Measurements from ENCODE around the gene GCSAML. TPM values are rescaled to one million over a fixed set of nuclear protein-coding genes. Genes with fewer than 3 reads are reported as not detected.

GCSAML gene
- total and polyA plus RNA-seq, 2 of the 13 experiments (the other 11 are each of a cell fraction or from before 2014, with no cell fraction given), result not detected

DNA sequence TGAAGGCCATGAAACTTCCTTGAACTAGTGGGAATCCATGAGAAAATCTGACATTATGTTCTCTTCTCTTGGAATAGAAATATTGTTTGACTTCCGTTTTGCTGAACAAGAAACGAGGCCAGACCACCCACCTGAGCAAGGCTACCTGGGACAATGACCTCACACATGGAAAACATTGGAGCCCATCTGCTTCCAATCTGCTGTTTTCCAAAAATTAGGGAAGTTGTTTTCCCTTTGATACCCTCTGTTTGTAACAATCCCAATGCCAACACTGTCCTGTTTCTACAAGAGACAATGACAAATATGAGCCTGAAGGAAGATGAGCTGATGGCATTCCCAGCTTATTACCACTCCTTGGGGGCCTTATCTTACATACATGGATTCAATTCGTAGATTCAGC lies 42.1 kb upstream of the GCSAML start (continued):
- TF ChIP-seq, protein P1, sequence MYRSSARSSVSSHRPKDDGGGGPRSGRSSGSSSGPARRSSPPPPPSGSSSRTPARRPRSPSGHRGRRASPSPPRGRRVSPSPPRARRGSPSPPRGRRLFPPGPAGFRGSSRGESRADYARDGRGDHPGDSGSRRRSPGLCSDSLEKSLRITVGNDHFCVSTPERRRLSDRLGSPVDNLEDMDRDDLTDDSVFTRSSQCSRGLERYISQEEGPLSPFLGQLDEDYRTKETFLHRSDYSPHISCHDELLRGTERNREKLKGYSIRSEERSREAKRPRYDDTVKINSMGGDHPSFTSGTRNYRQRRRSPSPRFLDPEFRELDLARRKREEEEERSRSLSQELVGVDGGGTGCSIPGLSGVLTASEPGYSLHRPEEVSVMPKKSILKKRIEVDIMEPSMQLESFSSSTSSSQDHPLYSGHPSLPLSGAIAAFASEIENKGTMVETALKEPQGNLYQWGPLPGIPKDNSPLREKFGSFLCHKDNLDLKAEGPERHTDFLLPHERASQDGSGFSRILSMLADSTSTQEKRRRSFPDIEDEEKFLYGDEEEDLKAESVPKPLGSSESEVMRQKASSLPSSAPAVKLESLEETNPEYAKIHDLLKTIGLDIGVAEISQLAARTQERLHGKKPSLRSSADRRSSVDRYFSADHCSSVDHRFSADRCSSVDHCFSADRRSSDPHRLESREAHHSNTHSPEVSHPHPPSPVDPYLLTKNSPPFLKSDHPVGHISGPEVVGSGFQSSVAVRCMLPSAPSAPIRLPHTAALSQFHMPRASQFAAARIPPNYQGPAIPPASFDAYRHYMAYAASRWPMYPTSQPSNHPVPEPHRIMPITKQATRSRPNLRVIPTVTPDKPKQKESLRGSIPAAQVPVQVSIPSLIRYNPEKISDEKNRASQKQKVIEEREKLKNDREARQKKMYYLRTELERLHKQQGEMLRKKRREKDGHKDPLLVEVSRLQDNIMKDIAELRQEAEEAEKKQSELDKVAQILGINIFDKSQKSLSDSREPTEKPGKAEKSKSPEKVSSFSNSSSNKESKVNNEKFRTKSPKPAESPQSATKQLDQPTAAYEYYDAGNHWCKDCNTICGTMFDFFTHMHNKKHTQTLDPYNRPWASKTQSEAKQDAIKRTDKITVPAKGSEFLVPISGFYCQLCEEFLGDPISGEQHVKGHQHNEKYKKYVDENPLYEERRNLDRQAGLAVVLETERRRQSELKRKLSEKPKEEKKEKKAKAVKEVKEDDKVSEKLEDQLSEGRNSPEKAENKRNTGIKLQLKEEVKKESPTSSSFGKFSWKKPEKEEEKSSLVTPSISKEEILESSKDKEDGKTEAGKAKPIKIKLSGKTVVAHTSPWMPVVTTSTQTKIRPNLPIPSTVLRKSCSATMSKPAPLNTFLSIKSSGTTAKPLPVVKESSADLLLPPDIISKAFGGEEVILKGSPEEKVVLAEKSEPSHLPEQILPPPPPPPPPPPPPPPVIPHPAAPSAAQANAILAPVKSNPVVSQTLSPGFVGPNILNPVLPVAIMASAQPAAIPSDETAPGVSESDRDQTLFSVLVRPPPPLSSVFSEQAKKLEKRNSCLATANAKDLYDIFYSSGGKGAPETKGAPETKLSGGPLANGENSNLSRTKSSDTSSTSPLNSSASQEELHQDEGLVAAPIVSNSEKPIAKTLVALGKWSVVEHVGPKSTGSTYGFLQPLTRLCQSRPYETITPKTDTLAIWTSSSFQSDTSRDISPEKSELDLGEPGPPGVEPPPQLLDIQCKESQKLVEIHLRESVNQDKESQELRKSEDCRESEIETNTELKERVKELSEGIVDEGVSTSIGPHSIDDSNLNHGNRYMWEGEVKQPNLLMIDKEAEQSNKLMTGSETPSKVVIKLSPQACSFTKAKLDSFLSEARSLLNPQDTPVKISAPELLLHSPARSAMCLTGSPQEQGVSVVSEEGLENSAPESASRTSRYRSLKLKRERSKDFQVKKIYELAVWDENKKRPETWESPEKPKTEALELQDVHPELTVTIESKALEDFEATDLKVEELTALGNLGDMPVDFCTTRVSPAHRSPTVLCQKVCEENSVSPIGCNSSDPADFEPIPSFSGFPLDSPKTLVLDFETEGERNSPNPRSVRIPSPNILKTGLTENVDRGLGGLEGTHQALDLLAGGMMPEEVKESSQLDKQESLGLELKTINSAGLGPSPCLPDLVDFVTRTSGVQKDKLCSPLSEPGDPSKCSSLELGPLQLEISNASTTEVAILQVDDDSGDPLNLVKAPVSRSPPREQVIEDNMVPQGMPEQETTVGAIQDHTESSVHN (CRISPR knock-in tag; IDR thresholded peaks at IDR 0.05), result no peak
- no peak for TF ChIP-seq BRCA1 (CRISPR knock-in tag; IDR thresholded peaks at IDR 0.05)
- TF ChIP-seq, protein P2, sequence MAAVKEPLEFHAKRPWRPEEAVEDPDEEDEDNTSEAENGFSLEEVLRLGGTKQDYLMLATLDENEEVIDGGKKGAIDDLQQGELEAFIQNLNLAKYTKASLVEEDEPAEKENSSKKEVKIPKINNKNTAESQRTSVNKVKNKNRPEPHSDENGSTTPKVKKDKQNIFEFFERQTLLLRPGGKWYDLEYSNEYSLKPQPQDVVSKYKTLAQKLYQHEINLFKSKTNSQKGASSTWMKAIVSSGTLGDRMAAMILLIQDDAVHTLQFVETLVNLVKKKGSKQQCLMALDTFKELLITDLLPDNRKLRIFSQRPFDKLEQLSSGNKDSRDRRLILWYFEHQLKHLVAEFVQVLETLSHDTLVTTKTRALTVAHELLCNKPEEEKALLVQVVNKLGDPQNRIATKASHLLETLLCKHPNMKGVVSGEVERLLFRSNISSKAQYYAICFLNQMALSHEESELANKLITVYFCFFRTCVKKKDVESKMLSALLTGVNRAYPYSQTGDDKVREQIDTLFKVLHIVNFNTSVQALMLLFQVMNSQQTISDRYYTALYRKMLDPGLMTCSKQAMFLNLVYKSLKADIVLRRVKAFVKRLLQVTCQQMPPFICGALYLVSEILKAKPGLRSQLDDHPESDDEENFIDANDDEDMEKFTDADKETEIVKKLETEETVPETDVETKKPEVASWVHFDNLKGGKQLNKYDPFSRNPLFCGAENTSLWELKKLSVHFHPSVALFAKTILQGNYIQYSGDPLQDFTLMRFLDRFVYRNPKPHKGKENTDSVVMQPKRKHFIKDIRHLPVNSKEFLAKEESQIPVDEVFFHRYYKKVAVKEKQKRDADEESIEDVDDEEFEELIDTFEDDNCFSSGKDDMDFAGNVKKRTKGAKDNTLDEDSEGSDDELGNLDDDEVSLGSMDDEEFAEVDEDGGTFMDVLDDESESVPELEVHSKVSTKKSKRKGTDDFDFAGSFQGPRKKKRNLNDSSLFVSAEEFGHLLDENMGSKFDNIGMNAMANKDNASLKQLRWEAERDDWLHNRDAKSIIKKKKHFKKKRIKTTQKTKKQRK (IDR thresholded peaks at IDR 0.05; ENCODE audit: low read length), result no peak
- TF ChIP-seq, protein P3, sequence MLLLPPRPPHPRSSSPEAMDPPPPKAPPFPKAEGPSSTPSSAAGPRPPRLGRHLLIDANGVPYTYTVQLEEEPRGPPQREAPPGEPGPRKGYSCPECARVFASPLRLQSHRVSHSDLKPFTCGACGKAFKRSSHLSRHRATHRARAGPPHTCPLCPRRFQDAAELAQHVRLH (CRISPR knock-in tag; IDR thresholded peaks at IDR 0.05; ENCODE audit: borderline replicate concordance, low read depth), result no peak
- TF ChIP-seq, protein P4, sequence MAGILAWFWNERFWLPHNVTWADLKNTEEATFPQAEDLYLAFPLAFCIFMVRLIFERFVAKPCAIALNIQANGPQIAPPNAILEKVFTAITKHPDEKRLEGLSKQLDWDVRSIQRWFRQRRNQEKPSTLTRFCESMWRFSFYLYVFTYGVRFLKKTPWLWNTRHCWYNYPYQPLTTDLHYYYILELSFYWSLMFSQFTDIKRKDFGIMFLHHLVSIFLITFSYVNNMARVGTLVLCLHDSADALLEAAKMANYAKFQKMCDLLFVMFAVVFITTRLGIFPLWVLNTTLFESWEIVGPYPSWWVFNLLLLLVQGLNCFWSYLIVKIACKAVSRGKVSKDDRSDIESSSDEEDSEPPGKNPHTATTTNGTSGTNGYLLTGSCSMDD (CRISPR knock-in tag; IDR thresholded peaks at IDR 0.05), result no peak
- TF ChIP-seq, protein P5, sequence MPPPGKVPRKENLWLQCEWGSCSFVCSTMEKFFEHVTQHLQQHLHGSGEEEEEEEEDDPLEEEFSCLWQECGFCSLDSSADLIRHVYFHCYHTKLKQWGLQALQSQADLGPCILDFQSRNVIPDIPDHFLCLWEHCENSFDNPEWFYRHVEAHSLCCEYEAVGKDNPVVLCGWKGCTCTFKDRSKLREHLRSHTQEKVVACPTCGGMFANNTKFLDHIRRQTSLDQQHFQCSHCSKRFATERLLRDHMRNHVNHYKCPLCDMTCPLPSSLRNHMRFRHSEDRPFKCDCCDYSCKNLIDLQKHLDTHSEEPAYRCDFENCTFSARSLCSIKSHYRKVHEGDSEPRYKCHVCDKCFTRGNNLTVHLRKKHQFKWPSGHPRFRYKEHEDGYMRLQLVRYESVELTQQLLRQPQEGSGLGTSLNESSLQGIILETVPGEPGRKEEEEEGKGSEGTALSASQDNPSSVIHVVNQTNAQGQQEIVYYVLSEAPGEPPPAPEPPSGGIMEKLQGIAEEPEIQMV (CRISPR knock-in tag; IDR thresholded peaks at IDR 0.05; ENCODE audit: low read depth), result no peak
- TF ChIP-seq, protein P6, sequence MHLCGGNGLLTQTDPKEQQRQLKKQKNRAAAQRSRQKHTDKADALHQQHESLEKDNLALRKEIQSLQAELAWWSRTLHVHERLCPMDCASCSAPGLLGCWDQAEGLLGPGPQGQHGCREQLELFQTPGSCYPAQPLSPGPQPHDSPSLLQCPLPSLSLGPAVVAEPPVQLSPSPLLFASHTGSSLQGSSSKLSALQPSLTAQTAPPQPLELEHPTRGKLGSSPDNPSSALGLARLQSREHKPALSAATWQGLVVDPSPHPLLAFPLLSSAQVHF (CRISPR knock-in tag; IDR thresholded peaks at IDR 0.05), result no peak
- TF ChIP-seq TCF7 (IDR thresholded peaks at IDR 0.05; ENCODE audit: low read depth), result no peak
- no peak for TF ChIP-seq CAMTA2 (CRISPR knock-in tag; IDR thresholded peaks at IDR 0.05; ENCODE audit: borderline replicate concordance)
- no peak for TF ChIP-seq SMAD9 (CRISPR knock-in tag; IDR thresholded peaks at IDR 0.05)
- TF ChIP-seq CEBPB (IDR thresholded peaks at IDR 0.05; ENCODE audit: borderline replicate concordance, low read depth, low read length), result no peak

Data from HepG2 (cell line).